Uterus (tissue), 4 donors: ENCODE data around the gene P2RX3. TPM values are rescaled to one million over a fixed set of nuclear protein-coding genes. Genes with fewer than 3 reads are reported as not detected.

ENCODE experiments used
- DNase-seq, 2 donors: peaks; one replicate each; pipeline ENCODE4 v3.0.0-alpha.2; 2019 to 2020
- H3K27ac ChIP-seq, 2 donors: fragments of 200-600 bp; sonication (generic); 1 replicate in 1 of 2; 2 replicates in 1 of 2; pipeline ENCODE4 v1.5.1; 2016 to 2018
- H3K27me3 ChIP-seq, 2 donors: fragments of 200-600 bp; sonication (generic); one replicate each; pipeline ENCODE4 v1.5.1; 2018 to 2019; ENCODE audit warnings: control low read depth in 1 of 2
- H3K36me3 ChIP-seq, 2 donors: fragments of 200-600 bp; sonication (generic); one replicate each; pipeline ENCODE4 v1.5.1; 2019; ENCODE audit warnings: control low read depth in 1 of 2
- H3K4me1 ChIP-seq, 2 donors: fragments of 200-600 bp; sonication (generic); one replicate each; pipeline ENCODE4 v1.5.1; 2018 to 2019; ENCODE audit warnings: control low read depth in 1 of 2
- H3K4me3 ChIP-seq, 2 donors: fragments of 200-600 bp; sonication (generic); 1 replicate in 1 of 2; 2 replicates in 1 of 2; pipeline ENCODE4 v1.5.1; 2018 to 2019; ENCODE audit warnings: mild to moderate bottlenecking in 1 of 2
- H3K9me3 ChIP-seq, 2 donors: fragments of 200-600 bp; sonication (generic); one replicate each; pipeline ENCODE4 v1.5.1; 2019; ENCODE audit warnings: control low read depth in 1 of 2
- POLR2A ChIP-seq, 2 donors: fragments of 450-650 bp; IDR thresholded peaks; one replicate each; pipeline ENCODE4 v1.6.1; 2016; ENCODE audit warnings: antibody characterized with exemption in 2 of 2, mild to moderate bottlenecking in 1 of 2, moderate library complexity in 1 of 2
- intact Hi-C: fragments of 100-400 bp; cut with DNase I; formaldehyde crosslinking; loops from one replicate; pipeline ENCODE4 v1.15.1; 2023; ENCODE audit warnings: low total_unique reads
- total RNA-seq, 4 donors: library from RNA; depleted of rRNA in 3 of 4; stranded (reverse); fragments of >200 nt in 3 of 4; gene quantifications; one replicate each; pipeline versions ENCODE4 v1.1.0 to v1.2.4, GENCODE V29; 2014 to 2023
- TF ChIP-seq, protein P1 (sequence below), 4 experiments: fragments of 200-600 bp in 2 of 4; fragments of 450-650 bp in 2 of 4; sonication (generic) in 2 of 4; IDR thresholded peaks; one replicate each; pipeline ENCODE4 v1.5.1; 2016 to 2019; ENCODE audit warnings: antibody characterized with exemption in 4 of 4, mild to moderate bottlenecking in 2 of 4, moderate library complexity in 1 of 4
- donor health status: DM: yes; HTN: yes; CAD: no.

P2RX3 gene
- total RNA-seq, 4 donors from 2014 or later: 0.69 TPM; not detected in 3

DNA sequence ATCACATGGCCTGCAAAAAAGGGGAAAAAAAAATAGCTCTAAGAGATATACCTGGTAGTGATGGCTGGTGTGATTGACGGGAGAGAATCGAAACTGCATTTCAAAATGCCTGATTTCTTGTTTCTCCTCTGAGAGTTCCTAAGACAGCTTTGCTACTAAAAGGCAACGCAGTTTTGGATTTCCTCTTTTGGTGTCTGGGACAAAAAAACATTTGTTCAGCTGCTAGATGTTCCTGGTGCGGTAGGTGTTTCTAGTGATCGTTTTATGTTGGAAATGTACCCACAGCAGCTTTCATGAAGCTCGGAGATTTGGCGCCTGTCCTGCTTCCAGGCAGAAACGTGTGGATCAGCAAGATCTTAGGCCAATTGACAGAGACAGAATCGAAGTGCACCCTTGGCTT is 18.1 kb downstream of the P2RX3 start:
- Histone ChIP-seq H3K9me3 (no peaks in the 10 kb centered on the region), H3K27ac (no peak overlapping the region), H3K4me1 (no peaks in the 10 kb centered on the region), H3K36me3 (no peaks in the 10 kb centered on the region), H3K27me3 (no peaks in the 10 kb centered on the region), H3K4me3 (no peak overlapping the region)
- TF ChIP-seq, protein P1, sequence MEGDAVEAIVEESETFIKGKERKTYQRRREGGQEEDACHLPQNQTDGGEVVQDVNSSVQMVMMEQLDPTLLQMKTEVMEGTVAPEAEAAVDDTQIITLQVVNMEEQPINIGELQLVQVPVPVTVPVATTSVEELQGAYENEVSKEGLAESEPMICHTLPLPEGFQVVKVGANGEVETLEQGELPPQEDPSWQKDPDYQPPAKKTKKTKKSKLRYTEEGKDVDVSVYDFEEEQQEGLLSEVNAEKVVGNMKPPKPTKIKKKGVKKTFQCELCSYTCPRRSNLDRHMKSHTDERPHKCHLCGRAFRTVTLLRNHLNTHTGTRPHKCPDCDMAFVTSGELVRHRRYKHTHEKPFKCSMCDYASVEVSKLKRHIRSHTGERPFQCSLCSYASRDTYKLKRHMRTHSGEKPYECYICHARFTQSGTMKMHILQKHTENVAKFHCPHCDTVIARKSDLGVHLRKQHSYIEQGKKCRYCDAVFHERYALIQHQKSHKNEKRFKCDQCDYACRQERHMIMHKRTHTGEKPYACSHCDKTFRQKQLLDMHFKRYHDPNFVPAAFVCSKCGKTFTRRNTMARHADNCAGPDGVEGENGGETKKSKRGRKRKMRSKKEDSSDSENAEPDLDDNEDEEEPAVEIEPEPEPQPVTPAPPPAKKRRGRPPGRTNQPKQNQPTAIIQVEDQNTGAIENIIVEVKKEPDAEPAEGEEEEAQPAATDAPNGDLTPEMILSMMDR (IDR thresholded peaks at IDR 0.05): no peak
- TF ChIP-seq POLR2A (IDR thresholded peaks at IDR 0.05): no peak
- no peak for DNase-seq
- intact Hi-C loops: no loop called here

DNA sequence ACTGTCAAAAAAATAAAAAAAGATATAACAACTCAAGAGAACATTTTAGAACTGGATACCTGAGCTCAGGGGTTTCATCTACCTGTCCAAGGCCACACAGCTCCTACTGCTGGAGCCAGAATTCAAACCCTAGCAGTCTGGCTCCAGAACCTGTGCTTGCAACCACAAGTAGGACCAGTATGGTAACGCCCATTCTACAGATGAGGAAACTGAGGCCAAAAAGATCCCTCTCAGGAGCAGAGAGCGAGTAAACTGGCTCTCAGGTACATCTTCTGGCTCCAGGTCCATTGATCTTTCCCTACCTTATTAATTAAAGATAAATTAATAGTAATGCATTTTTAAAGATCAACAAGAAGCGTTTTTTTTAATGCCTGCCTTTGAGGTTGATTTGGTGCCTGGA is 19.2 kb downstream of the P2RX3 start:
- no peaks in the 10 kb centered on the region for H3K36me3 ChIP-seq
- H3K4me1 ChIP-seq: no peaks in the 10 kb centered on the region
- peak overlapping the region in 1 of 2 donors; percentile 17 for H3K27ac ChIP-seq
- DNase-seq: no peak
- intact Hi-C loops: no loop called here
- no peaks in the 10 kb centered on the region for H3K27me3 ChIP-seq
- TF ChIP-seq, protein P1 (IDR thresholded peaks at IDR 0.05): no peak
- TF ChIP-seq POLR2A (IDR thresholded peaks at IDR 0.05): no peak
- H3K9me3 ChIP-seq: no peaks in the 10 kb centered on the region
- no peak overlapping the region for H3K4me3 ChIP-seq

DNA sequence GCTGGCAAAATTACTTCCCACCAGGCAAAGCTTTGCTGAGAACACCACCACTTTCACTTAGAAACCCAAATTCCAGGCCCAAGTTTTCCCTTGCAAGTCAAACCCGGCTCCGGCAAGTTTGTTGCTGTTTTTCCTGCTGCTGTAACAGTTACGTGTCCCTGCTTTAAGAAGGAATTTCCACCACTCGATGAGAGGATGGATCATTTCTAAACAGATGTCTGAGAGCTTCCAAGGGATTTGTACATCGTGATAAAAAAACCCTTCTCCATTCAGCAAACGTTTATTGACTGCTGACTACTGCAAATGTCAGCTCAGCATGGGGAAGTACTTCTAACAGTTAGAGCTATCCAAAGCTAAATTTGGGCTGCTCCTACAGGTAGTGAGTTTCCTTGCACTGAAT is 19.7 kb downstream of the P2RX3 start:
- no peak overlapping the region for H3K4me3 ChIP-seq
- H3K27me3 ChIP-seq: no peaks in the 10 kb centered on the region
- no peaks in the 10 kb centered on the region for H3K36me3 ChIP-seq
- H3K9me3 ChIP-seq: no peaks in the 10 kb centered on the region
- TF ChIP-seq, protein P1 (IDR thresholded peaks at IDR 0.05): no peak
- no peak for TF ChIP-seq POLR2A (IDR thresholded peaks at IDR 0.05)
- H3K4me1 ChIP-seq: no peaks in the 10 kb centered on the region
- intact Hi-C loops: no loop called here
- peak overlapping the region in 1 of 2 donors; percentile 17 for H3K27ac ChIP-seq
- DNase-seq: no peak

DNA sequence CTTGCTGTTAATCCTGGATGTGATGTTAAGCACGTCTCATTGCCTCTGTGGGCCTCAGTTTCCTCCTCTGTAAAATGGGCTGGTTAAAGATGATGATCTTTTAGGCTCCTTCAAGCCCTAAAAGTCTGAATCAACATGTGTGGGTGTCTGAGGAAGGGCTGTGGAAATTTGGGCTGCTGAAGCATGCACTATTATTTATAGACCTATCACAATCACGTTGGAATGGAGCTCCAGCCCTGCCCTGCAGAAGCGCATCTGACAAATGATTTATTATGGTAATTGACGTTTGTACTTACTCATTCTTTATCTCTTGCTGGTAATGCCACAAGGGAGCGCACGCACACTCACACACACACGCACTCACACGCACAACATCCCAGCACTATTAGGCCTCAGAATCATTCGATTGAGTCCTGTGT is 20.4 kb downstream of the P2RX3 start:
- no peak for DNase-seq
- no peak for TF ChIP-seq POLR2A (IDR thresholded peaks at IDR 0.05)
- TF ChIP-seq, protein P1 (IDR thresholded peaks at IDR 0.05): no peak
- Histone ChIP-seq H3K27ac (no peak overlapping the region), H3K4me3 (no peak overlapping the region), H3K4me1 (no peaks in the 10 kb centered on the region), H3K27me3 (no peaks in the 10 kb centered on the region), H3K9me3 (no peaks in the 10 kb centered on the region), H3K36me3 (no peaks in the 10 kb centered on the region)
- intact Hi-C loops: no loop called here

DNA sequence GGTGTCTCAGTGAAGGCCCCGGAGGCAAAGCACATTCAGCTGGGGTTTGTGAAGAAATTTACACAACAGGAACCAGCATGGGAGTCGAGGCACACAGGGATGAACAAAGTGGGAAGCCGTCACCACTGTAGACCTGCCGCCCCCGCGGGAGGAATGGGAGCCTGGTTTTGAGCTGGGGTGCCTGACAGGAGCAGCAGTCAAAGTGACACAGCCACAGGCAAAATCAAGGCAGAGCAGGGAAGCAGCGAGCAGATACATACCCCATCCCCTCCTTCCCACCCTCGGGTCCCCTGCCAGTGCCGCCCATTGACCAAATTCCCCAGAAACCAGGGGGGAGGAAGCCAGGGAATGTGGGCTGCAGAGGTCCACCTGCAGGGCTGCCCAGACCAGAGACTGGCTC is 20.8 kb downstream of the P2RX3 start:
- Histone ChIP-seq H3K4me1 (no peaks in the 10 kb centered on the region), H3K4me3 (no peak overlapping the region), H3K27ac (no peak overlapping the region), H3K9me3 (no peaks in the 10 kb centered on the region), H3K27me3 (no peaks in the 10 kb centered on the region), H3K36me3 (no peaks in the 10 kb centered on the region)
- DNase-seq: no peak
- TF ChIP-seq POLR2A (IDR thresholded peaks at IDR 0.05): no peak
- TF ChIP-seq, protein P1 (IDR thresholded peaks at IDR 0.05): no peak
- intact Hi-C loops: no loop called here
